SU-DHL-6 (cell line): ENCODE measurements around the gene SLC12A5.

Source experiments
- H2AFZ ChIP-seq: fragments of 200-600 bp; sonication (generic); 2 replicates; pipeline ENCODE4 v1.6.1; 2014; ENCODE audit warnings: low read depth, mild to moderate bottlenecking, moderate library complexity, mixed read lengths, antibody characterized with exemption, low read length; ENCODE audit not compliant: severe bottlenecking
- H3F3A ChIP-seq: fragments of 200-600 bp; shearing (Covaris generic); 2 replicates; pipeline ENCODE4 v1.6.0; 2016; ENCODE audit warnings: antibody characterized with exemption, mild to moderate bottlenecking; ENCODE audit not compliant: insufficient read depth
- H3K27ac ChIP-seq: fragments of 200-600 bp; sonication (generic); 2 replicates; pipeline ENCODE4 v1.5.1; 2016; ENCODE audit warnings: low read depth, mild to moderate bottlenecking, low read length, moderate library complexity, mixed read lengths
- H3K27me3 ChIP-seq: fragments of 200-600 bp; sonication (generic), shearing (Covaris generic); 2 replicates; pipeline ENCODE4 v1.6.0; 2014; ENCODE audit warnings: mild to moderate bottlenecking, low read length
- H3K36me3 ChIP-seq: fragments of 200-600 bp; sonication (generic); 2 replicates; pipeline ENCODE4 v1.6.1; 2014; ENCODE audit warnings: mild to moderate bottlenecking, low read length, mixed read lengths
- H3K4me2 ChIP-seq: fragments of 300-600, 200-600 bp; shearing (Covaris generic), sonication (generic); 2 replicates; pipeline ENCODE4 v1.6.0; 2014; ENCODE audit warnings: low read length, low read depth, mild to moderate bottlenecking; ENCODE audit not compliant: poor library complexity, severe bottlenecking
- H3K4me3 ChIP-seq: fragments of 200-600 bp; sonication (generic); 2 replicates; pipeline ENCODE4 v1.5.1; 2014; ENCODE audit warnings: antibody characterized with exemption, low read length, mild to moderate bottlenecking, mixed read lengths; ENCODE audit not compliant: insufficient read depth, poor library complexity, severe bottlenecking
- H3K79me2 ChIP-seq: fragments of 200-600 bp; sonication (generic); 2 replicates; pipeline ENCODE4 v1.6.1; 2014; ENCODE audit warnings: mild to moderate bottlenecking, low read length, moderate library complexity; ENCODE audit not compliant: insufficient read depth
- H3K9ac ChIP-seq: fragments of 200-600 bp; sonication (generic); 2 replicates; pipeline ENCODE4 v1.7.0; 2014; ENCODE audit warnings: mild to moderate bottlenecking, low read length
- H3K9me2 ChIP-seq: fragments of 200-600 bp; sonication (generic); replicated peaks from 2 replicates; pipeline ENCODE4 v1.6.1; 2014; ENCODE audit warnings: low read length; ENCODE audit not compliant: insufficient read depth
- H3K9me3 ChIP-seq: fragments of 200-600 bp; sonication (generic); 2 replicates; pipeline ENCODE4 v1.6.1; 2014; ENCODE audit warnings: low read length, mixed read lengths; ENCODE audit not compliant: insufficient read depth
- H4K20me1 ChIP-seq: fragments of 200-600 bp; sonication (generic); 2 replicates; pipeline ENCODE4 v1.6.1; 2014; ENCODE audit warnings: low read depth, mild to moderate bottlenecking, antibody characterized with exemption, low read length, moderate library complexity, mixed read lengths
- EZH2phosphoT487 ChIP-seq: fragments of 200-600 bp; sonication (generic), shearing (Covaris generic); conservative IDR thresholded peaks from 2 replicates; pipeline ENCODE4 v1.6.1; 2018; ENCODE audit warnings: mild to moderate bottlenecking, antibody characterized with exemption, low read length, moderate library complexity, mixed read lengths
- TF ChIP-seq, protein P1 (sequence below): fragments of 200-600 bp; sonication (generic); IDR thresholded peaks from one replicate; pipeline ENCODE4 v1.5.1; 2017; ENCODE audit warnings: antibody characterized with exemption, mild to moderate bottlenecking, low read length, moderate library complexity; ENCODE audit not compliant: insufficient read depth, poor library complexity, severe bottlenecking

Gene SLC12A5

DNA sequence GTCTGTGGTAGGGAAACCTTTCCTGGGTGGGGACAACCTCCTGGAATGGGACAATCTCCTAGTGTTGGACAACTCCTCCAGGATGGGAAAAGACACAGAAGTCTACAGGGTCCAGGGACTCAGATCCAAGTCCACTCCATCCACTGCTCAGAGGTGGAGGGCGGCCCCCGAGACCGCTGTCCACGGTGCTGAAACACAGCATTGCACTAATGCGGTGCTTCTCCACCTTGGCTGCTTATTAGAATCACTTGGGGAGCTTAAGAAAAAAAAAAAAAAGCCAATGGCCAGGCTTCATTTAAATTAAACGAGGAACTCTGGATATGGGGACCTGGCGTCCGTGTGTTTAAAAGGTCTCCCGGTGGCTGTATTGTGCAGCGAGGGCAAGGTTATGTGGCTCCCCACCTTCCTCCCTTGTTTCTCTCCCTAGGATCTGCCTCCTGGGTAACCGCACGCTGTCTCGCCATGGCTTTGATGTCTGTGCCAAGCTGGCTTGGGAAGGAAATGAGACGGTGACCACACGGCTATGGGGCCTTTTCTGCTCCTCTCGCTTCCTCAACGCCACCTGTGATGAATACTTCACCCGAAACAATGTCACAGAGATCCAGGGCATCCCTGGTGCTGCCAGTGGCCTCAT is 12.0 kb downstream of the SLC12A5 start:
- Histone ChIP-seq H4K20me1 (no peaks in the 10 kb centered on the region), H3K27me3 (no peaks in the 10 kb centered on the region; the same call in 1 of the 2 replicates), H3K9ac (no peak overlapping the region), H3K27ac (no peak overlapping the region), H3K9me2 (no peaks in the 10 kb centered on the region), H3K9me3 (no peaks in the 10 kb centered on the region), H3K4me3 (no peak overlapping the region), H3K36me3 (no peaks in the 10 kb centered on the region), H3K4me2 (no peak overlapping the region), H3K79me2 (no peaks in the 10 kb centered on the region), H2AFZ (no peak overlapping the region), H3F3A (no peaks in the 10 kb centered on the region)
- TF ChIP-seq, protein P1, sequence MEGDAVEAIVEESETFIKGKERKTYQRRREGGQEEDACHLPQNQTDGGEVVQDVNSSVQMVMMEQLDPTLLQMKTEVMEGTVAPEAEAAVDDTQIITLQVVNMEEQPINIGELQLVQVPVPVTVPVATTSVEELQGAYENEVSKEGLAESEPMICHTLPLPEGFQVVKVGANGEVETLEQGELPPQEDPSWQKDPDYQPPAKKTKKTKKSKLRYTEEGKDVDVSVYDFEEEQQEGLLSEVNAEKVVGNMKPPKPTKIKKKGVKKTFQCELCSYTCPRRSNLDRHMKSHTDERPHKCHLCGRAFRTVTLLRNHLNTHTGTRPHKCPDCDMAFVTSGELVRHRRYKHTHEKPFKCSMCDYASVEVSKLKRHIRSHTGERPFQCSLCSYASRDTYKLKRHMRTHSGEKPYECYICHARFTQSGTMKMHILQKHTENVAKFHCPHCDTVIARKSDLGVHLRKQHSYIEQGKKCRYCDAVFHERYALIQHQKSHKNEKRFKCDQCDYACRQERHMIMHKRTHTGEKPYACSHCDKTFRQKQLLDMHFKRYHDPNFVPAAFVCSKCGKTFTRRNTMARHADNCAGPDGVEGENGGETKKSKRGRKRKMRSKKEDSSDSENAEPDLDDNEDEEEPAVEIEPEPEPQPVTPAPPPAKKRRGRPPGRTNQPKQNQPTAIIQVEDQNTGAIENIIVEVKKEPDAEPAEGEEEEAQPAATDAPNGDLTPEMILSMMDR: no peak
- TF ChIP-seq EZH2phosphoT487: no peak

- no peak overlapping the region for H3K4me3 ChIP-seq
- no peaks in the 10 kb centered on the region; the same call in 1 of the 2 replicates for H3K27me3 ChIP-seq
- no peak overlapping the region for H3K4me2 ChIP-seq
- TF ChIP-seq, protein P1: no peak
- TF ChIP-seq EZH2phosphoT487: no peak
- no peaks in the 10 kb centered on the region for H3F3A ChIP-seq
- no peaks in the 10 kb centered on the region for H3K9me2 ChIP-seq
- H2AFZ ChIP-seq: no peak overlapping the region
- H3K79me2 ChIP-seq: no peaks in the 10 kb centered on the region
- no peaks in the 10 kb centered on the region for H3K36me3 ChIP-seq
- H3K9me3 ChIP-seq: no peaks in the 10 kb centered on the region
- no peak overlapping the region for H3K27ac ChIP-seq
- no peak overlapping the region for H3K9ac ChIP-seq
- H4K20me1 ChIP-seq: no peaks in the 10 kb centered on the region
Observed at GRCh38 chr20:46043556-46043955, 14.5 kb downstream of the SLC12A5 start.

DNA sequence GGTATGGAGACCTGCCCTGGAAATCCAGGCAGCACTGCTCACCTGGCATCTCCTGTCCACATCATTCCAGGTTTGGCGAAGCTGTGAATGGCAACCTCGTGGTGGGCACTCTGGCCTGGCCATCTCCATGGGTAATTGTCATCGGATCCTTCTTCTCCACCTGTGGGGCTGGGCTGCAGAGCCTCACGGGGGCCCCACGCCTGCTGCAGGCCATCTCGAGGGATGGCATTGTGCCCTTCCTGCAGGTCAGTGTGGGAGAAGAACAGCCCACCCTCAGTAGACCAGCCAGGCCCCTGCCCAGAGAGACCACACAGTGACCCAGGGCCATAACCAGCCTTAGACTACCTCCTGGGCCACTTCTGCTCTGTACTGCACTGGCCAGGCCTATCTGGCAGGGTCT is 15.9 kb downstream of the SLC12A5 start:
- no peak for TF ChIP-seq EZH2phosphoT487
- TF ChIP-seq, protein P1: no peak
- Histone ChIP-seq H3K9ac (no peak overlapping the region), H3K4me2 (no peak overlapping the region), H3K79me2 (no peaks in the 10 kb centered on the region), H3K36me3 (no peaks in the 10 kb centered on the region), H3K9me2 (no peaks in the 10 kb centered on the region), H3K27me3 (no peaks in the 10 kb centered on the region; the same call in 1 of the 2 replicates), H2AFZ (no peak overlapping the region), H3K4me3 (no peak overlapping the region), H4K20me1 (no peaks in the 10 kb centered on the region), H3F3A (no peaks in the 10 kb centered on the region), H3K27ac (no peak overlapping the region), H3K9me3 (no peaks in the 10 kb centered on the region)
